ENCODE data around the gene UBE2I.

Gene UBE2I

GRCh38 chr16:1344499-1344898, 35.1 kb downstream of the UBE2I start:
- no peak for DNase-seq

GRCh38 chr16:1345087-1345486, 35.7 kb downstream of the UBE2I start:
- no peak for DNase-seq

GRCh38 chr16:1345651-1346421, 36.4 kb downstream of the UBE2I start:
- no peak for DNase-seq

GRCh38 chr16:1346422-1347285, 37.2 kb downstream of the UBE2I start:
- peak in 1 of 2 experiments; percentile 34 for DNase-seq

- no peak for DNase-seq
Measured at GRCh38 chr16:1347286-1347855, 37.9 kb downstream of the UBE2I start.

- DNase-seq, result no peak
Measured at GRCh38 chr16:1347962-1348361, 38.5 kb downstream of the UBE2I start.

- DNase-seq, result no peak
Measured at GRCh38 chr16:1348441-1348840, 39.0 kb downstream of the UBE2I start.

GRCh38 chr16:1348926-1349325, 39.5 kb downstream of the UBE2I start:
- no peak for DNase-seq

- no peak for DNase-seq
Measured at GRCh38 chr16:1349351-1349750, 39.9 kb downstream of the UBE2I start.

- no peak for DNase-seq
Measured at GRCh38 chr16:1349951-1350350, 40.5 kb downstream of the UBE2I start.

GRCh38 chr16:1350691-1351090, 41.3 kb downstream of the UBE2I start:
- DNase-seq, result no peak

GRCh38 chr16:1351215-1351581, 41.8 kb downstream of the UBE2I start:
- no peak for DNase-seq

GRCh38 chr16:1351582-1352362, 42.3 kb downstream of the UBE2I start, which contains the start of the genes GNPTG and TSR3:
TSS of gene GNPTG (plus strand) at chr16:1351931. CDS start at chr16:1351966, 35 bp downstream.
TSS of gene TSR3 (minus strand) at chr16:1351878. CDS start at chr16:1351804, 74 bp downstream.
- DNase-seq, result peak; percentile 60 to 89

- no peak for DNase-seq
Measured at GRCh38 chr16:1354815-1355540, 45.5 kb downstream of the UBE2I start.

GRCh38 chr16:1355591-1355990, 46.2 kb downstream of the UBE2I start:
- DNase-seq, result no peak

GRCh38 chr16:1356061-1356900, 46.8 kb downstream of the UBE2I start:
- no peak for DNase-seq

- DNase-seq, result no peak
Measured at GRCh38 chr16:1357906-1358566, 48.6 kb downstream of the UBE2I start.

GRCh38 chr16:1361685-1362360, 52.4 kb downstream of the UBE2I start:
- no peak for DNase-seq

- no peak for DNase-seq
Measured at GRCh38 chr16:1362807-1363206, 53.4 kb downstream of the UBE2I start.

GRCh38 chr16:1363501-1364041, 54.1 kb downstream of the UBE2I start:
- peak in 1 of 2 experiments; percentile 53 for DNase-seq

Data from NCI-H524 (cell line).